Stomach (tissue), 9 donors: ENCODE measurements around the gene VWA2. TPM values are rescaled to one million over a fixed set of nuclear protein-coding genes. Genes with fewer than 3 reads are reported as not detected.

ENCODE experiments used
- DNase-seq, 2 donors: peaks; one replicate each; pipeline versions ENCODE4 v3.0.0 to v3.0.0-alpha.2; 2013 to 2019
- H3K27ac ChIP-seq, 5 donors: fragments of 200-600 bp in 4 of 5; sonication (generic) in 4 of 5; one replicate each; pipeline ENCODE4 v1.5.1; 2013 to 2019; ENCODE audit warnings: mild to moderate bottlenecking in 1 of 5, moderate library complexity in 1 of 5
- H3K27me3 ChIP-seq, 3 donors: fragments of 200-600 bp; sonication (generic); one replicate each; pipeline ENCODE4 v1.5.1; 2017 to 2019; ENCODE audit warnings: mixed run types in 1 of 3
- H3K36me3 ChIP-seq, 4 donors: fragments of 200-600 bp; sonication (generic); 1 replicate in 3 of 4; 2 replicates in 1 of 4; pipeline ENCODE4 v1.5.1; 2016 to 2019
- H3K4me1 ChIP-seq, 4 donors: fragments of 200-600 bp; sonication (generic); one replicate each; pipeline ENCODE4 v1.5.1; 2016 to 2019
- H3K4me3 ChIP-seq, 4 donors: fragments of 200-600 bp; sonication (generic) in 3 of 4; one replicate each; pipeline ENCODE4 v1.5.1; 2016 to 2019; ENCODE audit warnings: mild to moderate bottlenecking in 1 of 4
- H3K9me3 ChIP-seq, 4 donors: fragments of 200-600 bp; sonication (generic); one replicate each; pipeline ENCODE4 v1.5.1; 2016 to 2019
- EP300 ChIP-seq: sonication (generic); formaldehyde crosslinking; IDR thresholded peaks from one replicate; pipeline ENCODE4 v1.6.1; 2017; ENCODE audit warnings: antibody characterized with exemption
- POLR2A ChIP-seq, 4 donors: fragments of 450-650 bp; IDR thresholded peaks; one replicate each; pipeline ENCODE4 v1.6.1; 2016; ENCODE audit warnings: antibody characterized with exemption in 4 of 4, control low read depth in 2 of 4, mild to moderate bottlenecking in 1 of 4, moderate library complexity in 1 of 4
- POLR2AphosphoS5 ChIP-seq, 3 donors: sonication (generic); formaldehyde crosslinking; IDR thresholded peaks; one replicate each; pipeline ENCODE4 v1.6.1; 2016; ENCODE audit warnings: antibody characterized with exemption in 3 of 3
- WGBS, 5 donors: extraction: QIAGEN DNeasy Blood & Tissue Kit in 3 of 5; methylation state at CpG; one replicate each; pipeline versions ENCODE4 v1.1.5 to v1.1.7; 2013 to 2018; 5-methylcytosine and 5-hydroxymethylcytosine counted together
- intact Hi-C: fragments of 100-400 bp; cut with DNase I; formaldehyde crosslinking; loops from one replicate; pipeline ENCODE4 v1.15.1; 2023; ENCODE audit warnings: low total_unique reads
- polyA plus RNA-seq, 3 donors: library from polyadenylated mRNA; stranded (reverse); fragments of 200-250 nt; gene quantifications; one replicate each; pipeline ENCODE4 v1.2.3, GENCODE V29; 2013
- total RNA-seq, 5 donors: library from RNA; depleted of rRNA; stranded (reverse); fragments of >200 nt; gene quantifications; one replicate each; pipeline versions ENCODE4 v1.1.0 to v1.2.3, GENCODE V29; 2014 to 2016
- TF ChIP-seq, protein P1 (sequence below), 7 experiments: fragments of 450-650 bp in 4 of 7; fragments of 200-600 bp in 3 of 7; sonication (generic) in 3 of 7; IDR thresholded peaks; one replicate each; pipeline ENCODE4 v1.5.1; 2016 to 2019; ENCODE audit warnings: antibody characterized with exemption in 7 of 7, control low read depth in 2 of 7, mild to moderate bottlenecking in 1 of 7
- donor health status: healthy with polysubstance abuse.
- donor health status: Bipolar disorder and iron deficiency.
- donor health status: healthy.

VWA2 gene
- total and polyA plus RNA-seq, 8 donors: 0.46 to 20.7 (median 5.8) TPM

GRCh38 chr10:114278884-114279191 lies 39.8 kb downstream of the VWA2 start:
- Histone ChIP-seq H3K27ac (no peak overlapping the region), H3K36me3 (no peaks in the 10 kb centered on the region), H3K9me3 (no peaks in the 10 kb centered on the region), H3K4me3 (no peak overlapping the region), H3K4me1 (peaks cover 7 to 13% (median 9%) of the 10 kb centered on the region in 4 donors), H3K27me3 (peaks cover 0 to 12% (median 0%) of the 10 kb centered on the region in 3 donors)
- 81 to 89% (median 83%) methylated on average over 4 of the region's 4 CpGs for WGBS, 5 donors
- intact Hi-C loops: no loop called here
- no peak for DNase-seq
- TF ChIP-seq POLR2A (IDR thresholded peaks at IDR 0.05) (no peak), EP300 (no peak), POLR2AphosphoS5 (IDR thresholded peaks at IDR 0.05) (no peak)
- TF ChIP-seq, protein P1, sequence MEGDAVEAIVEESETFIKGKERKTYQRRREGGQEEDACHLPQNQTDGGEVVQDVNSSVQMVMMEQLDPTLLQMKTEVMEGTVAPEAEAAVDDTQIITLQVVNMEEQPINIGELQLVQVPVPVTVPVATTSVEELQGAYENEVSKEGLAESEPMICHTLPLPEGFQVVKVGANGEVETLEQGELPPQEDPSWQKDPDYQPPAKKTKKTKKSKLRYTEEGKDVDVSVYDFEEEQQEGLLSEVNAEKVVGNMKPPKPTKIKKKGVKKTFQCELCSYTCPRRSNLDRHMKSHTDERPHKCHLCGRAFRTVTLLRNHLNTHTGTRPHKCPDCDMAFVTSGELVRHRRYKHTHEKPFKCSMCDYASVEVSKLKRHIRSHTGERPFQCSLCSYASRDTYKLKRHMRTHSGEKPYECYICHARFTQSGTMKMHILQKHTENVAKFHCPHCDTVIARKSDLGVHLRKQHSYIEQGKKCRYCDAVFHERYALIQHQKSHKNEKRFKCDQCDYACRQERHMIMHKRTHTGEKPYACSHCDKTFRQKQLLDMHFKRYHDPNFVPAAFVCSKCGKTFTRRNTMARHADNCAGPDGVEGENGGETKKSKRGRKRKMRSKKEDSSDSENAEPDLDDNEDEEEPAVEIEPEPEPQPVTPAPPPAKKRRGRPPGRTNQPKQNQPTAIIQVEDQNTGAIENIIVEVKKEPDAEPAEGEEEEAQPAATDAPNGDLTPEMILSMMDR (IDR thresholded peaks at IDR 0.05): no peak

DNA sequence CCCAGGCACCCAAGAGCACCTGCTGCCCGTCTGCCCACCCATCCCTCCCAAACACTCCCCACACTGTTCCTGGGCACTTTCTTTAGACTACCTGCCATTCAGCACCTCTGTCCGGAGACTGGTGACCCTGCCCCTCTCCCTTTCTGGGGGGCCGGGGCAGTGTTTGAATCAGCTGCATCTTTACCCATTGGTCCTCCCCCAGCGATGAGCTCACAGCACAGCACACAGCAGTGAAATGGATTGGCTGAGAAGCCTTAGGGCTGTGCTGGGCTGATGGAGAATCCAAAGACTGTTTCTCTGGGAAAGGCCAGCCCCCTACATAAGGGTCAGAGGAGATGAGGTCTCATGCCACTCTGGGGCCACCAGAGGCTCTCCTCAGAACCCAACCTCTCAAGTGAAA lies 40.2 kb downstream of the VWA2 start:
- Histone ChIP-seq H3K36me3 (no peaks in the 10 kb centered on the region), H3K4me3 (no peak overlapping the region), H3K4me1 (peaks cover 7 to 13% (median 9%) of the 10 kb centered on the region in 4 donors), H3K27me3 (peaks cover 0 to 12% (median 0%) of the 10 kb centered on the region in 3 donors), H3K27ac (peak overlapping the region in 4 of 5 donors; percentile 10 to 40 (median 30)), H3K9me3 (no peaks in the 10 kb centered on the region)
- DNase-seq: no peak
- WGBS, 5 donors: 83 to 92% (median 86%) methylated on average over 4 of the region's 4 CpGs
- intact Hi-C loops: no loop called here
- TF ChIP-seq EP300 (no peak), POLR2AphosphoS5 (IDR thresholded peaks at IDR 0.05) (no peak), POLR2A (IDR thresholded peaks at IDR 0.05) (no peak)
- TF ChIP-seq, protein P1 (IDR thresholded peaks at IDR 0.05): no peak

DNA sequence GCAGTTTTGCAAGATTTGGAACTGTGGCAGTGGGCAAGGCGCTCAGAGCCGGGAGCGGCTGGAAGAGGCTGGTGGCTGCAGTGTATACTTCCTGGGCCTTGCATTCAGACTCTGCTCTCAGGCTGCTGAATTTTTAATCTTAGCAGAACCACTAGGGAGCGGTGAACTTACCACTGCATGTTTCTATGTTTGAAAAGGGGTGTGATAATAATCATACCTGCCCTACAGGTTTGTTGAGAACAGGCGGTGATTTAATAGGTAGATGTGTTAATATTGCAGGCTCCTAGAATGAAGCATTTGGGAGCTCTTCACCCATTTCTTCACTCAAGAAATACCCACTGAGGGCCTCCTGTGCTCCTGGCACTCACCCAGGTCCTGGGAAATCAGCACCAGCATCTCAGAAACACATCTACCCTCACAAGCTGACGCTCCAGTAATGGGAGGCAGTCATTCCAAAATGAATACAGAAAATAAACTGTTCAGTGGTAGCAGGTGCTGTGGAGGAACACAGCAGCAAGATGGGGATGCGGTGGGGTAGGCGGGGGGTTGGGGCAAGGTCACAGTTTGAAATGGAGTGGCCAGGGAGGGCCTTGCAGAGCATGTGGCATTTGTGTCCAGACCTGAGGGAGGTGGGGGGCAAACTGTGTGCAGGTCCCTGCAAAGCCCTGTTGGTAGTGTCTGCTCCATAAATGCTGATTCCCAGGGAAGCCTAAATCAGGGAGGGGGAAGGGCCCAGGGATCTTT lies 41.0 kb downstream of the VWA2 start:
- peak; percentile 31 to 83 for DNase-seq
- no peak overlapping the region for H3K4me3 ChIP-seq
- TF ChIP-seq, protein P1 (IDR thresholded peaks at IDR 0.05): peak in 1 of 7 experiments; percentile 14
- TF ChIP-seq POLR2A (IDR thresholded peaks at IDR 0.05) (no peak), POLR2AphosphoS5 (IDR thresholded peaks at IDR 0.05) (peak in 2 of 3 donors; percentile 30), EP300 (no peak)
- intact Hi-C loops: no loop called here
- H3K36me3 ChIP-seq: no peaks in the 10 kb centered on the region
- H3K4me1 ChIP-seq: peaks cover 7 to 13% (median 9%) of the 10 kb centered on the region in 4 donors
- no peaks in the 10 kb centered on the region for H3K9me3 ChIP-seq
- peak overlapping the region; percentile 10 to 40 (median 28) for H3K27ac ChIP-seq
- peaks cover 0 to 12% (median 0%) of the 10 kb centered on the region in 3 donors for H3K27me3 ChIP-seq
- 43 to 65% (median 54%) methylated on average over 8 of the region's 8 CpGs for WGBS, 5 donors

DNA sequence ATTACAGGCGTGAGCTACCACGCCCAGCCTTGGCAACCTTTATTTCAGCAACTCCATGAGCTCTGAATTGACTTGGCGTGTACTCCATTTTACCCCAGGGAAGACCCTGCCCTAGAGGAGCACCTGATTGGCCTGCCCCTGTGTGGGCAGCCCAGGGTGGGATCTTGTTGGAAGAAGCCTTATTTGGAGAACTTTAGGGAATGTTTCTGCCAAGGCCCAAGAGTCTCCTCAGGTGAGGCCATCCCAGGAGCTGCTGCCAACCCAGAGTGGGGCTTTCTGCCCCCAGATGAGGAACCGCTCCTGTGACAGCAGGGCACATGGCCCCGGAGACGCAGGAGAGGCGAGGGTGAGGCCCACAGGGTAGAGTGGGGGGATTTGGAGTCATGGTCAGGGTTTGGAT lies 42.0 kb downstream of the VWA2 start:
- intact Hi-C loops: no loop called here
- peaks cover 0 to 12% (median 0%) of the 10 kb centered on the region in 3 donors for H3K27me3 ChIP-seq
- 67 to 77% (median 71%) methylated on average over 7 of the region's 7 CpGs for WGBS, 5 donors
- no peak for TF ChIP-seq POLR2A (IDR thresholded peaks at IDR 0.05)
- no peak for TF ChIP-seq EP300
- TF ChIP-seq, protein P1 (IDR thresholded peaks at IDR 0.05): no peak
- TF ChIP-seq POLR2AphosphoS5 (IDR thresholded peaks at IDR 0.05): no peak
- DNase-seq: no peak
- H3K4me3 ChIP-seq: no peak overlapping the region
- peaks cover 7 to 13% (median 9%) of the 10 kb centered on the region in 4 donors for H3K4me1 ChIP-seq
- H3K9me3 ChIP-seq: no peaks in the 10 kb centered on the region
- no peak overlapping the region for H3K27ac ChIP-seq
- H3K36me3 ChIP-seq: peaks cover 0 to 4% (median under 1%) of the 10 kb centered on the region in 4 donors
